Heart right ventricle (tissue), 16 donors: ENCODE measurements around the gene ADAMTS2. TPM values are rescaled to one million over a fixed set of nuclear protein-coding genes. Genes with fewer than 3 reads are reported as not detected.

Source experiments
- ATAC-seq, 8 donors: fragments of 200-7000 bp; cut with Tn5 transposase; one replicate each; pipeline ENCODE4 v1.9.1; 2020; ENCODE audit warnings: mild to moderate bottlenecking in 8 of 8, moderate library complexity in 8 of 8, moderate number of reproducible peaks in 1 of 8
- DNase-seq, 2 donors: peaks; one replicate each; pipeline ENCODE4 v3.0.0-alpha.2; 2020
- H3K27ac ChIP-seq, 10 donors: fragments of 200-600 bp; sonication (generic) in 2 of 10; one replicate each; pipeline versions ENCODE4 v1.5.0 to v1.8.0; 2020 to 2022; ENCODE audit warnings: mild to moderate bottlenecking in 3 of 10
- H3K27me3 ChIP-seq, 7 donors: fragments of 200-600 bp; one replicate each; pipeline ENCODE4 v1.8.0; 2021 to 2022; ENCODE audit warnings: mild to moderate bottlenecking in 2 of 7
- H3K36me3 ChIP-seq, 9 donors: fragments of 200-600 bp; sonication (generic) in 1 of 9; one replicate each; pipeline versions ENCODE4 v1.5.0 to v1.8.0; 2020 to 2022; ENCODE audit warnings: mild to moderate bottlenecking in 2 of 9
- H3K4me1 ChIP-seq, 9 donors: fragments of 200-600 bp; sonication (generic) in 1 of 9; one replicate each; pipeline versions ENCODE4 v1.5.0 to v1.8.0; 2020 to 2022; ENCODE audit warnings: mild to moderate bottlenecking in 4 of 9
- H3K4me3 ChIP-seq, 10 donors: fragments of 200-600 bp; sonication (generic) in 2 of 10; one replicate each; pipeline versions ENCODE4 v1.5.0 to v1.8.0; 2020 to 2022; ENCODE audit warnings: mild to moderate bottlenecking in 7 of 10, moderate library complexity in 2 of 10
- H3K9me3 ChIP-seq, 11 donors: fragments of 200-600 bp in 10 of 11; sonication (generic) in 2 of 11; one replicate each; pipeline versions ENCODE4 v1.5.0 to v1.8.0; 2013 to 2022; ENCODE audit warnings: mild to moderate bottlenecking in 2 of 11, control low read depth in 1 of 11, moderate library complexity in 1 of 11
- WGBS, 2 donors: extraction: QIAGEN DNeasy Blood & Tissue Kit; methylation state at CpG; one replicate each; pipeline ENCODE4 v1.1.7; 2013; ENCODE audit warnings: inconsistent platforms in 1 of 2; 5-methylcytosine and 5-hydroxymethylcytosine counted together
- intact Hi-C, 10 donors: fragments of 100-400 bp; cut with DNase I; formaldehyde crosslinking; loops; one replicate each; pipeline versions ENCODE4 v1.11.1 to v1.14.2; 2022
- polyA plus RNA-seq, 2 donors: library from polyadenylated mRNA; stranded (reverse); fragments of 200-250 nt; gene quantifications; one replicate each; pipeline ENCODE4 v1.2.3, GENCODE V29; 2013
- total RNA-seq, 10 donors: library from RNA; stranded (reverse); fragmentation: NEBNext Ultra II Directional in 3 of 10; extraction: Animal tissue kit (Norgen Biotek cat#: 25700) in 3 of 10; gene quantifications; one replicate each; pipeline versions ENCODE4 v1.2.1 to v1.2.4, GENCODE V29; 2021 to 2023
- TF ChIP-seq, protein P1 (sequence below), 9 donors: fragments of 200-600 bp; sonication (generic) in 2 of 9; IDR thresholded peaks; one replicate each; pipeline versions ENCODE4 v1.5.0 to v1.8.0; 2021 to 2022; ENCODE audit warnings: antibody characterized with exemption in 9 of 9, mild to moderate bottlenecking in 5 of 9, moderate library complexity in 1 of 9
- donor health status: Arrhythmogenic right ventricular cardiomyopathy.
- donor health status: ischemic (EF 13 %, LVEDD 7.1; RV severe dilation, severe dysfunction).
- donor health status: healthy with polysubstance abuse.
- donor health status: DM: no; HTN: yes; CAD: no.
- donor health status: DM: no; HTN: no; CAD: no.
- donor health status: ischemic (EF 25% LVEDD 6.9; RV normal size, moderate dysfunction).
- donor health status: ischemic (EF 25% LVEDD 5.7; RV mildly dilated, moderate dysfunction).
- donor health status: healthy.
- donor health status: DM: yes; HTN: yes; CAD: no.
- donor health status: Ischemic cardiomyopathy.
- donor health status: ischemic (EF 35%, LVEDD 5.7; RV mildly dilated, moderate dysfunction).
- donor health status: nonischemic (EF 11% LVEDD 7.7; RV severe dilation, severe dysfunction).
- donor health status: DM: yes; HTN: yes; CAD: no.
- donor health status: PGD.
- donor health status: ischemic (EF 29% LVEDD 5.4; RV normal size, mild dysfunction).
- donor health status: nonischemic (EF 23%, LVEDD 6.1; RV moderate dilation, normal function).

ADAMTS2 gene
- total and polyA plus RNA-seq, 12 donors, result 1.7 to 13.5 (median 3.9) TPM

DNA sequence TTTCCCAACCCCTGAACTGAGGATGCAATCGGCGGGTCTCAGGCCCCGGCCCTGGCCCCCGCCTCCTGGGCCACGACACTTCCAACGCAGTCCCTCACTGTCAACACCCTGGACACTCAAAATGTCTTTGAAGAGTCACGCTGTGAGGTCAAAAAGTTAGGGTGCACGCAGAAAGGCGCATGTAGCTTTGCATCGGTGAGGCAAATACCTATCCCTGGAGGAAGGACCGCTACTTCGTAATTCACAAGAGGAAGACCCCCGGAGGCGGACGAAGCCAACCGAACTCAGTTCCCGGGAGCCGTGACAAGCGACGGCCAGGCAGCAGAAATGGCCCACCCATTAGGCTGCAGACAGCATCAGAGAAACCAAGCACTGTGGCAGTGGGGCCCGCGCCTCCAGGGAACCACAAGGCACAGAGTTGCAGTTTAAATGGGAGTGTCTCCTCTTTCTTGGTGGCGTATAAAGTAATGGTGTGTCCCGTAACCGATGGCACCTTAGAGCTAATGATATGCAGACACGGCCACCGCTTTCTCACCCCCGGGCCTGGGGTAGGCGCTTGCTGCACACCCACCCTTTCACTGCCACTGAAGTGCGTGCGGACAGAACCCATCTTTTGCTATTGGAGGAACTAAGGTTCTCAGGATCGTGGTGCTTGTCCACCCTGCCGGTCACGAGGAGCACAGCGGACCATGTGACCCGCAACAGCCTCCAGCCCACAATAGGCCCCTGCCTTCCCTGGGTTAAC is 9.0 kb downstream of the ADAMTS2 start:
- peaks cover 0 to 15% (median 0%) of the 10 kb centered on the region in 9 donors for H3K36me3 ChIP-seq
- DNase-seq, result no peak
- 77 to 80% methylated on average over 36 of the region's 36 CpGs for WGBS, 2 donors
- H3K4me3 ChIP-seq, result no peak overlapping the region
- H3K27ac ChIP-seq, result no peak overlapping the region
- TF ChIP-seq, protein P1, sequence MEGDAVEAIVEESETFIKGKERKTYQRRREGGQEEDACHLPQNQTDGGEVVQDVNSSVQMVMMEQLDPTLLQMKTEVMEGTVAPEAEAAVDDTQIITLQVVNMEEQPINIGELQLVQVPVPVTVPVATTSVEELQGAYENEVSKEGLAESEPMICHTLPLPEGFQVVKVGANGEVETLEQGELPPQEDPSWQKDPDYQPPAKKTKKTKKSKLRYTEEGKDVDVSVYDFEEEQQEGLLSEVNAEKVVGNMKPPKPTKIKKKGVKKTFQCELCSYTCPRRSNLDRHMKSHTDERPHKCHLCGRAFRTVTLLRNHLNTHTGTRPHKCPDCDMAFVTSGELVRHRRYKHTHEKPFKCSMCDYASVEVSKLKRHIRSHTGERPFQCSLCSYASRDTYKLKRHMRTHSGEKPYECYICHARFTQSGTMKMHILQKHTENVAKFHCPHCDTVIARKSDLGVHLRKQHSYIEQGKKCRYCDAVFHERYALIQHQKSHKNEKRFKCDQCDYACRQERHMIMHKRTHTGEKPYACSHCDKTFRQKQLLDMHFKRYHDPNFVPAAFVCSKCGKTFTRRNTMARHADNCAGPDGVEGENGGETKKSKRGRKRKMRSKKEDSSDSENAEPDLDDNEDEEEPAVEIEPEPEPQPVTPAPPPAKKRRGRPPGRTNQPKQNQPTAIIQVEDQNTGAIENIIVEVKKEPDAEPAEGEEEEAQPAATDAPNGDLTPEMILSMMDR (IDR thresholded peaks at IDR 0.05), result no peak
- peaks cover 0 to 47% (median 30%) of the 10 kb centered on the region in 7 donors for H3K27me3 ChIP-seq
- intact Hi-C loops, result no loop called here
- no peaks in the 10 kb centered on the region for H3K9me3 ChIP-seq
- no peaks in the 10 kb centered on the region for H3K4me1 ChIP-seq
- ATAC-seq, result no peak

DNA sequence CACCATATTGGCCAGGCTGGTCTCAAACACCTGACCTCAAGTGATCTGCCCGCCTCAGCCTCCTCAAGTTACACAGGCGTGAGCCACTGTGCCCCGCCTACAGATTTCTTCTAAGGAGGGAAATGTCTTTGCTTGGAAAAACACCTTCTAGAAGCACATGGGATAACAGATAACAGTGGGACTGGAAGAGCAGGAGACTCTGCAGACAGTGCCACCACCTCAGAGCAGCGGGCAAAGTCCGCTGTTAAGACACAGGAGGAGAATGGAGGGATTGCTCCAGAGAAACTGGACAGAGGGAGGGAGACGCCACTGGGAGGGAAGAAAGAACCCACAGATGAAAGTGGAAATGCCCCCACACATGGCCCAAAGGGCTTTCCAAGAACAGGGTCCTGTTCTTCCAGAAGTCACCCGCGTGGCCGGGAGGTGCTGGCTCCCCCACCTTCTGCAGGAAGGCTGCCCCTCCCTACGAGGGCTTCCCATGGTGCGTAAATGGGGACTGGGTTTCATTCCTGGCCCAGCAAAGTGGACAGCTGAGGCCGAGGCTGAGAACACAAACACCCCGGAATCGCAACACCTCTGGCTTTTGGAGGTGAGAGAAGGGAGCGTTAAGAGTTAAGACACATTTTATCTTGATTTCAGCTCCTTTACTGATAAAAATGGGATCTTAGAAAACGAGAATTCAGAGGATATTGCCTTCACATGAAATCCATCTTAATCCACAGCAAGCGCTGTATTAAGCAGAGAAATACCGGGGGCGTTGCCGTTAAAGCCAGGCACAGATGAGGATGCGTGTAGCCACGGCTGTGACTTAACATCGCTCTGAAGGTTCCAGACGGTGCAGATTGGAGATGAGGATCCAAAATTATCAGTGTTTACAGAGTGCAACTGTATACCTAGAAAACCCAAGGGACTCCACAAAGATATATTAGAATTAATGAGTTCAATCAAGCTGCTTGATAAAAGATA is 11.2 kb downstream of the ADAMTS2 start:
- no peaks in the 10 kb centered on the region for H3K9me3 ChIP-seq
- intact Hi-C loops, result no loop called here
- H3K36me3 ChIP-seq, result peaks cover 0 to 9% (median 0%) of the 10 kb centered on the region in 9 donors
- WGBS, 2 donors, result 79 to 81% methylated on average over 24 of the region's 24 CpGs
- no peak overlapping the region for H3K4me3 ChIP-seq
- no peaks in the 10 kb centered on the region for H3K4me1 ChIP-seq
- DNase-seq, result no peak
- TF ChIP-seq, protein P1 (IDR thresholded peaks at IDR 0.05), result no peak
- no peak for ATAC-seq
- no peak overlapping the region for H3K27ac ChIP-seq
- H3K27me3 ChIP-seq, result peaks cover 0 to 31% (median 8%) of the 10 kb centered on the region in 7 donors

DNA sequence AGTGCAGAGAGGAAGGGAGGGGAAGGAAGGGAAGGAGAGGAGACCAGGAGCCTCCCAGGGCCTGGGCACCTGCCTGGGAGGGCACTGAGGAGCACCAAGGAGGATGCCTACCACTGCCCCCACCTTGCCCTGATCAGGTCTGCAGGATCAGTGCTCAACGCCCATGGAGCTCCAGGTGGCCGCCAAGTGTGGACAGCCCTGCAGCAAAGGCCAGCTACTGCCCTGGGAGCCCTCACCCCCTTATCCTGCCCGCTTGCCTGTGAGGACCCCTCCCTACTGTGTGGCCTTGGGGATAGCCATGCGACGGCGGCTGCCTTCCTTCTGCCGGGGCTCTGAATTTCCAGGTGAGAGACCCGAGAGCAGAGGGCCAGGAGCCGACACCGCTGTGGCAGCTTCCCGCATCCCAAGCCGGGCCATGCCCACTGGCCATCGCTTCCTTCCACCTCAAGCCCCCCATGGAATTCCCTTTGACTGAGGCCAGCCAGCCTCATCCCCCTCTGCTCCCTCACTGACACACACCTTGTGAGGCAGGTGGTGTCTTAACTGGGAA is 12.4 kb downstream of the ADAMTS2 start:
- Histone ChIP-seq H3K27ac (no peak overlapping the region), H3K4me1 (no peaks in the 10 kb centered on the region), H3K4me3 (no peak overlapping the region), H3K27me3 (peaks cover 0 to 31% (median 4%) of the 10 kb centered on the region in 7 donors), H3K36me3 (peaks cover 0 to 9% (median 0%) of the 10 kb centered on the region in 9 donors), H3K9me3 (no peaks in the 10 kb centered on the region)
- 88 to 98% methylated on average over 13 of the region's 13 CpGs for WGBS, 2 donors
- intact Hi-C loops, result no loop called here
- ATAC-seq, result peak in 2 of 8 donors; percentile 12 to 22
- TF ChIP-seq, protein P1 (IDR thresholded peaks at IDR 0.05), result no peak
- DNase-seq, result no peak
